ENCODE measurements around the gene ERI3.

- TF ChIP-seq, protein P1, sequence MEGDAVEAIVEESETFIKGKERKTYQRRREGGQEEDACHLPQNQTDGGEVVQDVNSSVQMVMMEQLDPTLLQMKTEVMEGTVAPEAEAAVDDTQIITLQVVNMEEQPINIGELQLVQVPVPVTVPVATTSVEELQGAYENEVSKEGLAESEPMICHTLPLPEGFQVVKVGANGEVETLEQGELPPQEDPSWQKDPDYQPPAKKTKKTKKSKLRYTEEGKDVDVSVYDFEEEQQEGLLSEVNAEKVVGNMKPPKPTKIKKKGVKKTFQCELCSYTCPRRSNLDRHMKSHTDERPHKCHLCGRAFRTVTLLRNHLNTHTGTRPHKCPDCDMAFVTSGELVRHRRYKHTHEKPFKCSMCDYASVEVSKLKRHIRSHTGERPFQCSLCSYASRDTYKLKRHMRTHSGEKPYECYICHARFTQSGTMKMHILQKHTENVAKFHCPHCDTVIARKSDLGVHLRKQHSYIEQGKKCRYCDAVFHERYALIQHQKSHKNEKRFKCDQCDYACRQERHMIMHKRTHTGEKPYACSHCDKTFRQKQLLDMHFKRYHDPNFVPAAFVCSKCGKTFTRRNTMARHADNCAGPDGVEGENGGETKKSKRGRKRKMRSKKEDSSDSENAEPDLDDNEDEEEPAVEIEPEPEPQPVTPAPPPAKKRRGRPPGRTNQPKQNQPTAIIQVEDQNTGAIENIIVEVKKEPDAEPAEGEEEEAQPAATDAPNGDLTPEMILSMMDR (IDR thresholded peaks at IDR 0.05; ENCODE audit: insufficient read depth, low read depth, low read length) = no peak
- no peak for TF ChIP-seq EZH2 (IDR thresholded peaks at IDR 0.05; ENCODE audit: insufficient read depth, low read length)
These were observed 96.0 kb downstream of the ERI3 start for GRCh38 chr1:44259090-44259489.
